Stimulated activated CD8-positive, alpha-beta memory T cell treated with anti-CD3 and anti-CD28 coated beads, Interleukin-7, amount 100 ng/mL, for 1 hour (primary cell): ENCODE measurements around the gene ZFP30.

Experiments used
- DNase-seq, 2 donors: peaks; one replicate each; pipeline ENCODE4 v3.0.0-alpha.2; 2020; ENCODE audit warnings: low read depth in 2 of 2

The ZFP30 gene

DNA sequence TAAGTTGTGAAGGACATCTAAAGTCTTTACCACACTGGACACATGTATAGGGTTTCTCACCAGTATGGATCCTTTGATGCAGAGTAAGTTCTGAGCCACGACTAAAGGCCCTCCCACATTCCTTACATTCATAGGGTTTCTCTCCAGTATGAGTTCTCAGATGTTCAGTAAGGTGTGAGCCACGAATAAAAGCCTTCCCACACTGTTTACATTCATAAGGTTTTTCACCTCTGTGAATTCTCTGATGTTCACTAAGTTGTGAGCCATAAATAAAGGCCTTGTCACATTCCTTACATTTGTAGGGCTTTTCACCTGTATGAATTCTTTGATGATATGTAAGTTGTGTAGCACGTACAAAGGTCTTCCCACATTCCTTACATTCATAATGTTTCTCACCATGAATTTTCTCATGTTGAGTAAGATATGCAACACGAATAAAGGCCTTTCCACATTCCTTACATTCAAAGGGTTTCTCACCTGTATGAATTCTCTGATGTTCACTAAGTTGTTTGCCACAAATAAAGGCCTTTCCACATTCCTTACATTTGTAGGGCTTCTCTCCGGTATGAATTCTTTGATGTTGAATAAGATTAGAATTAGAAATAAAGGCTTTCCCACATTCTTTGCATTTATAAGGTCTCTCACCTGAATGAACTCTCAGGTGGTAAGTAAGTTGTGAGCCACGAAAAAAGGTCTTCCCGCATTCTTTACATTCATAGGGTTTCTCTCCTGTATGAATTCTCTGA lies 90.5 kb downstream of the ZFP30 start:
- no peak for DNase-seq
